ENCODE measurements around the gene TSTD2. TPM values are rescaled to one million over a fixed set of nuclear protein-coding genes. Genes with fewer than 3 reads are reported as not detected.

TSTD2 gene
- total RNA-seq, 5 donors from 2014 or later (not counting 1 experiment from before 2014, with no cell fraction given) = 15.4 to 24.0 (median 17.9) TPM

GRCh38 chr9:97658707-97659106 is 25.5 kb upstream of the TSTD2 start:
- no peak for ATAC-seq (replicated peaks in 1 of 4)
- no peak overlapping the region for H3K27ac Mint-ChIP-seq

GRCh38 chr9:97651646-97652045 is 18.5 kb upstream of the TSTD2 start:
- peaks cover 0 to 5% (median 0%) of the 10 kb centered on the region in 3 donors for H3K4me1 Mint-ChIP-seq
- peaks cover 54% of the 10 kb centered on the region for H3K36me3 Mint-ChIP-seq
- peaks cover 7 to 87% of the 10 kb centered on the region in 2 donors for H3K36me3 ChIP-seq (ENCODE audit: control insufficient read depth in 2 of 2, extremely low read depth in 1 of 2, insufficient read depth in 1 of 2, low read length in 1 of 2)
- no peaks in the 10 kb centered on the region for H3K9me3 ChIP-seq
- ChIA-PET CTCF (interaction anchor here in 1 of 2 donors (0.7 kb wide), 1 partner anchor 359 kb away, joined by 5 read pairs; no protein-coding TSS in a partner anchor), POLR2A (no interaction called here)
- no peaks in the 10 kb centered on the region for H3K9me3 Mint-ChIP-seq
- no peak overlapping the region for H3K4me3 ChIP-seq (ENCODE audit: control insufficient read depth in 1 of 2, extremely low read depth in 1 of 2, low read length in 1 of 2)
- 80% methylated on average over 1 of the region's 3 CpGs for WGBS (ENCODE audit: insufficient coverage)
- H3K27ac Mint-ChIP-seq = no peak overlapping the region
- H3K27me3 Mint-ChIP-seq = no peaks in the 10 kb centered on the region
- DNase-seq (no peak), ATAC-seq (replicated peaks in 1 of 4) (no peak)
- no peak overlapping the region for H3K27ac ChIP-seq (ENCODE audit: low read length)
- H3K27me3 ChIP-seq (replicated peaks in 1 of 2; ENCODE audit: control insufficient read depth in 2 of 2, extremely low read depth in 1 of 2, insufficient read depth in 2 of 2, low read length in 1 of 2) = no peaks in the 10 kb centered on the region
- no peaks in the 10 kb centered on the region for H3K4me1 ChIP-seq (ENCODE audit: control insufficient read depth in 1 of 2, extremely low read depth in 1 of 2, insufficient read depth in 2 of 2, low read length in 2 of 2)
- H3K4me3 Mint-ChIP-seq = no peak overlapping the region

More at GRCh38 chr9:97658707-97659106, 25.5 kb upstream of the TSTD2 start:
- no peak for DNase-seq
- H3K27me3 ChIP-seq (replicated peaks in 1 of 2; ENCODE audit: control insufficient read depth in 2 of 2, extremely low read depth in 1 of 2, insufficient read depth in 2 of 2, low read length in 1 of 2) = no peaks in the 10 kb centered on the region
- no CpG with 5 or more reads among the region's 1 CpG for WGBS (ENCODE audit: insufficient coverage)
- Mint-ChIP-seq H3K9me3 (no peaks in the 10 kb centered on the region), H3K36me3 (peaks cover 74% of the 10 kb centered on the region), H3K4me1 (peaks cover 2 to 13% (median 5%) of the 10 kb centered on the region in 3 donors), H3K4me3 (no peak overlapping the region), H3K27me3 (no peaks in the 10 kb centered on the region)
- CTCF ChIA-PET = no interaction called here
- POLR2A ChIA-PET = no interaction called here
- H3K36me3 ChIP-seq (ENCODE audit: control insufficient read depth in 2 of 2, extremely low read depth in 1 of 2, insufficient read depth in 1 of 2, low read length in 1 of 2) = peaks cover 4 to 87% of the 10 kb centered on the region in 2 donors
- no peaks in the 10 kb centered on the region for H3K4me1 ChIP-seq (ENCODE audit: control insufficient read depth in 1 of 2, extremely low read depth in 1 of 2, insufficient read depth in 2 of 2, low read length in 2 of 2)
- no peak overlapping the region for H3K4me3 ChIP-seq (ENCODE audit: control insufficient read depth in 1 of 2, extremely low read depth in 1 of 2, low read length in 1 of 2)
- H3K27ac ChIP-seq (ENCODE audit: low read length) = no peak overlapping the region
- no peaks in the 10 kb centered on the region for H3K9me3 ChIP-seq

- CTCF ChIA-PET = no interaction called here
- H3K36me3 Mint-ChIP-seq = peaks cover 34% of the 10 kb centered on the region
Observed at GRCh38 chr9:97647996-97648395, 14.8 kb upstream of the TSTD2 start.

GRCh38 chr9:97645720-97646119 is 12.6 kb upstream of the TSTD2 start:
- H3K9me3 Mint-ChIP-seq = no peaks in the 10 kb centered on the region
- ChIA-PET CTCF (interaction anchor here in 1 of 2 donors (0.5 to 1.1 kb wide), 3 partner anchors 12 to 652 kb away, joined by 3 read pairs; partner anchors contain the start of genes NCBP1 and TSTD2), POLR2A (interaction anchor here (0.8 to 1.4 kb wide), 2 partner anchors 11 to 12 kb away, joined by 3 to 4 read pairs; partner anchors contain the start of genes NCBP1 (in 1 of the 2) and TSTD2 (in 1 of the 2))
- H3K4me1 Mint-ChIP-seq = peaks cover 6 to 13% (median 12%) of the 10 kb centered on the region in 3 donors
- no peak overlapping the region for H3K27ac Mint-ChIP-seq
- H3K27me3 ChIP-seq (replicated peaks in 1 of 2; ENCODE audit: control insufficient read depth in 2 of 2, extremely low read depth in 1 of 2, insufficient read depth in 2 of 2, low read length in 1 of 2) = no peaks in the 10 kb centered on the region
- H3K27ac ChIP-seq (ENCODE audit: low read length) = no peak overlapping the region
- H3K36me3 Mint-ChIP-seq = peaks cover 38% of the 10 kb centered on the region
- ATAC-seq (replicated peaks in 1 of 4) (no peak), DNase-seq (no peak)
- H3K36me3 ChIP-seq (ENCODE audit: control insufficient read depth in 2 of 2, extremely low read depth in 1 of 2, insufficient read depth in 1 of 2, low read length in 1 of 2) = peaks cover 5 to 69% of the 10 kb centered on the region in 2 donors
- H3K27me3 Mint-ChIP-seq = no peaks in the 10 kb centered on the region
- H3K9me3 ChIP-seq = no peaks in the 10 kb centered on the region
- no peak overlapping the region for H3K4me3 Mint-ChIP-seq
- no peaks in the 10 kb centered on the region for H3K4me1 ChIP-seq (ENCODE audit: control insufficient read depth in 1 of 2, extremely low read depth in 1 of 2, insufficient read depth in 2 of 2, low read length in 2 of 2)
- no peak overlapping the region for H3K4me3 ChIP-seq (ENCODE audit: control insufficient read depth in 1 of 2, extremely low read depth in 1 of 2, low read length in 1 of 2)

More at GRCh38 chr9:97647996-97648395, 14.8 kb upstream of the TSTD2 start:
- no peaks in the 10 kb centered on the region for H3K9me3 ChIP-seq
- Mint-ChIP-seq H3K9me3 (no peaks in the 10 kb centered on the region), H3K27ac (no peak overlapping the region), H3K4me3 (no peak overlapping the region), H3K4me1 (peaks cover 6 to 9% (median 7%) of the 10 kb centered on the region in 3 donors), H3K27me3 (no peaks in the 10 kb centered on the region)
- WGBS (ENCODE audit: insufficient coverage) = no CpG with 5 or more reads among the region's 5 CpGs
- H3K27me3 ChIP-seq (replicated peaks in 1 of 2; ENCODE audit: control insufficient read depth in 2 of 2, extremely low read depth in 1 of 2, insufficient read depth in 2 of 2, low read length in 1 of 2) = no peaks in the 10 kb centered on the region
- no peak overlapping the region for H3K27ac ChIP-seq (ENCODE audit: low read length)
- no peaks in the 10 kb centered on the region for H3K4me1 ChIP-seq (ENCODE audit: control insufficient read depth in 1 of 2, extremely low read depth in 1 of 2, insufficient read depth in 2 of 2, low read length in 2 of 2)
- H3K36me3 ChIP-seq (ENCODE audit: control insufficient read depth in 2 of 2, extremely low read depth in 1 of 2, insufficient read depth in 1 of 2, low read length in 1 of 2) = peaks cover 5 to 75% of the 10 kb centered on the region in 2 donors
- DNase-seq (no peak), ATAC-seq (replicated peaks in 1 of 4) (no peak)
- no peak overlapping the region for H3K4me3 ChIP-seq (ENCODE audit: control insufficient read depth in 1 of 2, extremely low read depth in 1 of 2, low read length in 1 of 2)
- POLR2A ChIA-PET = no interaction called here

DNA sequence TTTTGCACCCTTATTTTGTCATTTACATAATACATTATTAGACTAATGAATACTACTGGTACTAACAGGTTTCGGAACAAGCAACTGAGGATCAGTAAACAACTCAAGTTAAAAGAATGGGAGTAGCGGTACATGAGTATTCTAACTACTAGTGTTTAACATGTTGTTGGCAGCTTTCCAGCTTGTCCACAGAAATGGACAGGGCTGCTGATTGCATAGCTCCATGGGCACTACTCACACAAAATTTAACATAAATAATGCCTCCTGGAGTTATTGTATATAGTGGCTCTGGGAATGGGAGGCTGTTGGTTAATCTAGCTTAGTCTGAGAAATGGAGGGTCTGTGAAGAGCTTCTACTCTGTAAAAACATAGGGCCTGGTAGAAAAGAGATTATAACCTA is 7.2 kb upstream of the TSTD2 start:
- Mint-ChIP-seq H3K9me3 (no peaks in the 10 kb centered on the region), H3K27ac (no peak overlapping the region), H3K27me3 (no peaks in the 10 kb centered on the region), H3K36me3 (peaks cover 24% of the 10 kb centered on the region), H3K4me1 (peaks cover 47 to 57% (median 56%) of the 10 kb centered on the region in 3 donors), H3K4me3 (no peak overlapping the region)
- DNase-seq (no peak), ATAC-seq (replicated peaks in 1 of 4) (no peak)
- Histone ChIP-seq H3K4me1 (ENCODE audit: control insufficient read depth in 1 of 2, extremely low read depth in 1 of 2, insufficient read depth in 2 of 2, low read length in 2 of 2) (peaks cover 8 to 9% of the 10 kb centered on the region in 2 experiments), H3K36me3 (ENCODE audit: control insufficient read depth in 2 of 2, extremely low read depth in 1 of 2, insufficient read depth in 1 of 2, low read length in 1 of 2) (peaks cover 0 to 34% of the 10 kb centered on the region in 2 donors), H3K27me3 (replicated peaks in 1 of 2; ENCODE audit: control insufficient read depth in 2 of 2, extremely low read depth in 1 of 2, insufficient read depth in 2 of 2, low read length in 1 of 2) (no peaks in the 10 kb centered on the region), H3K27ac (ENCODE audit: low read length) (no peak overlapping the region), H3K4me3 (ENCODE audit: control insufficient read depth in 1 of 2, extremely low read depth in 1 of 2, low read length in 1 of 2) (no peak overlapping the region), H3K9me3 (no peaks in the 10 kb centered on the region)
- POLR2A ChIA-PET = interaction anchor here in 1 of 2 donors (0.6 kb wide), 1 partner anchor 12 kb away, joined by 3 read pairs; no protein-coding TSS in a partner anchor
- CTCF ChIA-PET = no interaction called here
- no CpG with 5 or more reads among the region's 2 CpGs for WGBS (ENCODE audit: insufficient coverage)

GRCh38 chr9:97638666-97639065 is 5.5 kb upstream of the TSTD2 start:
- Mint-ChIP-seq H3K27ac (no peak overlapping the region), H3K36me3 (peaks cover 16% of the 10 kb centered on the region), H3K4me1 (peaks cover 59 to 68% (median 68%) of the 10 kb centered on the region in 3 donors), H3K27me3 (no peaks in the 10 kb centered on the region), H3K9me3 (no peaks in the 10 kb centered on the region), H3K4me3 (no peak overlapping the region)
- WGBS (ENCODE audit: insufficient coverage) = 100% methylated on average over 1 of the region's 3 CpGs
- Histone ChIP-seq H3K27ac (ENCODE audit: low read length) (no peak overlapping the region), H3K27me3 (replicated peaks in 1 of 2; ENCODE audit: control insufficient read depth in 2 of 2, extremely low read depth in 1 of 2, insufficient read depth in 2 of 2, low read length in 1 of 2) (no peaks in the 10 kb centered on the region), H3K36me3 (ENCODE audit: control insufficient read depth in 2 of 2, extremely low read depth in 1 of 2, insufficient read depth in 1 of 2, low read length in 1 of 2) (peaks cover 0 to 27% of the 10 kb centered on the region in 2 donors), H3K4me1 (ENCODE audit: control insufficient read depth in 1 of 2, extremely low read depth in 1 of 2, insufficient read depth in 2 of 2, low read length in 2 of 2) (peaks cover 14 to 15% of the 10 kb centered on the region in 2 experiments), H3K4me3 (ENCODE audit: control insufficient read depth in 1 of 2, extremely low read depth in 1 of 2, low read length in 1 of 2) (no peak overlapping the region), H3K9me3 (no peaks in the 10 kb centered on the region)
- peak in 1 of 35 experiments; percentile 9 for DNase-seq
- POLR2A ChIA-PET = no interaction called here
- CTCF ChIA-PET = interaction anchor here in 1 of 2 donors (1.4 kb wide), 1 partner anchor 40 kb away, joined by 3 read pairs; no protein-coding TSS in a partner anchor
- ATAC-seq (replicated peaks in 1 of 4) = no peak
